Mucosa of descending colon (tissue), 3 donors: ENCODE results near the gene PNRC1. TPM values are rescaled to one million over a fixed set of nuclear protein-coding genes. Genes with fewer than 3 reads are reported as not detected.
A peak's percentile ranks its signal among the peaks of the same experiment; 100 is the strongest.
"Not testable (repeated sequence)": the region's sequence is repeated elsewhere in the genome, so short reads cannot be mapped to it uniquely, and the experiment has no call there.

ENCODE experiments used
- ATAC-seq: fragments of 200-7000 bp; cut with Tn5 transposase; one replicate; pipeline ENCODE4 v1.9.1; 2020; ENCODE audit warnings: mild to moderate bottlenecking, moderate library complexity
- DNase-seq, 3 donors: peaks; one replicate each; pipeline ENCODE4 v3.0.0-alpha.2; 2020
- H3K36me3 ChIP-seq: fragments of 200-600 bp; one replicate; pipeline ENCODE4 v1.8.0; 2021; ENCODE audit warnings: low read depth, mild to moderate bottlenecking
- H3K4me1 ChIP-seq: fragments of 200-600 bp; one replicate; pipeline ENCODE4 v1.8.0; 2021; ENCODE audit warnings: low read depth, mild to moderate bottlenecking
- H3K4me3 ChIP-seq: fragments of 200-600 bp; one replicate; pipeline ENCODE4 v1.8.0; 2021; ENCODE audit warnings: mild to moderate bottlenecking
- H3K9me3 ChIP-seq: fragments of 200-600 bp; one replicate; pipeline ENCODE4 v1.8.0; 2021; ENCODE audit warnings: mild to moderate bottlenecking
- CTCF ChIP-seq: fragments of 200-600 bp; IDR thresholded peaks from one replicate; pipeline ENCODE4 v1.8.0; 2022; ENCODE audit warnings: antibody characterized with exemption, mild to moderate bottlenecking
- intact Hi-C, 2 donors: fragments of 100-400 bp; cut with DNase I in 1 of 2; cut with micrococcal nuclease in 1 of 2; formaldehyde crosslinking; loops; one replicate each; pipeline versions ENCODE4 v1.11.0 to v1.11.1; 2022; cut with DNase I, micrococcal nuclease
- long read RNA-seq, 2 donors: library from polyadenylated mRNA; unstranded; transcript quantifications; one replicate each; pipeline ENCODE4 v2.0.0, GENCODE V29; 2019 to 2021
- total RNA-seq, 3 donors: library from RNA; stranded (reverse); fragmentation: NEBNext Ultra II Directional in 2 of 3; extraction: Animal tissue kit (Norgen Biotek cat#: 25700) in 2 of 3; gene quantifications; one replicate each; pipeline versions ENCODE4 v1.2.1 to v1.2.4, GENCODE V29; 2021 to 2023
- donor health status: DM: no; HTN: no; CAD: no; lungs with moderate emphysema.
- donor health status: DM: no; HTN: no; CAD: no.
- donor health status: DM: no; HTN: yes; CAD: no.

Gene PNRC1
- total RNA-seq: 100 to 1,000 TPM in 2 of 3 donors, 10 to 100 TPM in 1; 99.9 to 261 (median 102) TPM
- long read RNA-seq, donor 1, transcript PNRC1-201 (2 exons, 2,065 nt): major isoform, 423 of 446 reads
- long read RNA-seq, donor 1, partial matches to known transcripts: 4 of 446 reads
- long read RNA-seq, donor 1, other reads (novel, unspliced or antisense): 14 of 446 reads
- long read RNA-seq, donor 2, partial matches to known transcripts: 0 of 9 reads
- long read RNA-seq, donor 2, other reads (novel, unspliced or antisense): 4 of 9 reads

GRCh38 chr6:89080281-89081128, at the start of gene PNRC1:
Gene PNRC1, plus strand, starts transcription at chr6:89080751. Its CDS starts 144 bp downstream, at chr6:89080895.
- peak; percentile 100 for DNase-seq
- Histone ChIP-seq H3K4me3 (peak within 1 kb of the TSS; percentile 100), H3K9me3 (no peaks in the 10 kb centered on the region), H3K36me3 (no peaks in the 10 kb centered on the region), H3K4me1 (peaks cover 8% of the 10 kb centered on the region)
- ATAC-seq: peak; percentile 92
- intact Hi-C loops: loop anchor here in 1 of 2 donors (5.0 kb wide), 1 partner anchor 48 kb away; no protein-coding TSS in a partner anchor
- no peak for TF ChIP-seq CTCF

- peaks cover 1% of the 10 kb centered on the region for H3K9me3 ChIP-seq
- H3K4me3 ChIP-seq: no peak overlapping the region
- intact Hi-C loops: loop anchor here in 1 of 2 donors (5.0 kb wide), 1 partner anchor 50 kb away; the partner anchor contains the start of gene PNRC1
- H3K4me1 ChIP-seq: peaks cover 23% of the 10 kb centered on the region
- TF ChIP-seq CTCF: no peak
- no peaks in the 10 kb centered on the region for H3K36me3 ChIP-seq
- ATAC-seq (no peak), DNase-seq (no peak)
Measured at GRCh38 chr6:89032599-89032998, 48.0 kb upstream of the PNRC1 start.

- Histone ChIP-seq H3K4me3 (no peak overlapping the region), H3K36me3 (no peaks in the 10 kb centered on the region), H3K9me3 (peaks cover 8% of the 10 kb centered on the region), H3K4me1 (peaks cover 23% of the 10 kb centered on the region)
- intact Hi-C loops: loop anchor here in 1 of 2 donors (5.0 kb wide), 1 partner anchor 49 kb away; the partner anchor contains the start of gene PNRC1
- ATAC-seq: no peak
- no peak for TF ChIP-seq CTCF
- DNase-seq: no peak
Measured at GRCh38 chr6:89033461-89033860, 47.1 kb upstream of the PNRC1 start.

- H3K36me3 ChIP-seq, H3K9me3 ChIP-seq, DNase-seq, ATAC-seq, H3K4me3 ChIP-seq: not testable (repeated sequence)
- intact Hi-C loops: loop anchor here in 1 of 2 donors (5.0 kb wide), 1 partner anchor 48 kb away; the partner anchor contains the start of gene PNRC1
- peaks cover 23% of the 10 kb centered on the region for H3K4me1 ChIP-seq
Measured at GRCh38 chr6:89034116-89034515, 46.4 kb upstream of the PNRC1 start.

GRCh38 chr6:89034586-89035251, 45.8 kb upstream of the PNRC1 start:
- no peak for TF ChIP-seq CTCF
- peak in 1 of 3 donors; percentile 32 for DNase-seq
- Histone ChIP-seq H3K9me3 (peaks cover 8% of the 10 kb centered on the region), H3K36me3 (no peaks in the 10 kb centered on the region), H3K4me1 (peaks cover 23% of the 10 kb centered on the region), H3K4me3 (no peak overlapping the region)
- peak; percentile 15 for ATAC-seq
- intact Hi-C loops: loop anchor here in 1 of 2 donors (5.0 kb wide), 1 partner anchor 48 kb away; the partner anchor contains the start of gene PNRC1
